GM12875 (cell line): ENCODE data around the gene TFB1M.
A peak's percentile ranks its signal among the peaks of the same experiment; 100 is the strongest.
"Not testable (repeated sequence)": the region's sequence is repeated elsewhere in the genome, so short reads cannot be mapped to it uniquely, and the experiment has no call there.

ENCODE experiments used
- H3K4me3 ChIP-seq: one replicate; pipeline ENCODE4 v1.5.1; 2011; ENCODE audit warnings: low read depth, low read length, control low read depth
- TF ChIP-seq, protein P1 (sequence below): IDR thresholded peaks from 2 replicates; pipeline ENCODE4 v1.5.1; 2011; ENCODE audit warnings: low read depth, mild to moderate bottlenecking, control low read depth, inconsistent platforms, low read length, moderate library complexity, borderline replicate concordance; ENCODE audit not compliant: insufficient read depth

TFB1M gene

DNA sequence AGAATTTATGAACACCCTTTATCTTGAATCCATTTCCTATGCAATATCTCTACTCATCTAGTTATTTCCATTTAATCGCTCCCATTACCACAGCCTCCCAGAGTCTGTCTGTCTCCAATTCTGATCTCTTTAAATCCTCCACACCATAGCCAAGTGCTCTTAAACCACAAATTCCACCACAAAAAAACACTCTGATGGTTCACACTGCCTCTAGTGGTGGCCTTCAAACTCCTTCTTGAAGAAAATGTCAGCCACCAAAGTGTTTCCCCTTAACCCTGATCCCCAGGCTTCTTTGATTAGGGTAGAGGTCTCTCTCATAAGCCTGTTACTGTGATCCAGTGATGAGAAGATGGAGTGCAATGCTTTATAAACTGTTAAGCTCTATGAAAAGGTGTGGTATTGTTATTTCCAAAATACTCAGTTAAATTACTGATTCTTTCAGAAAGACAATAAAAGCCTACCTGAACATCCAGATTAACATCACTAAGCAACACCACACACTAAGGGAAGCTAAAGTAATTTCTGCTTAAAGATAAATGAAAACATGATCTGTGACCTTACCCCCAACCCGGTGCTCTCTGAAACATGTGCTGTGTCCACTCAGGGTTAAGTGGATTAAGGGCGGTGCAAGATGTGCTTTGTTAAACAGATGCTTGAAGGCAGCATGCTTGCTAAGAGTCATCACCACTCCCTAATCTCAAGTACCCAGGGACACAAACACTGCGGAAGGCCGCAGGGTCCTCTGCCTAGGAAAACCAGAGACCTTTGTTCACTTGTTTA lies 46.0 kb downstream of the TFB1M start:
- TF ChIP-seq, protein P1, sequence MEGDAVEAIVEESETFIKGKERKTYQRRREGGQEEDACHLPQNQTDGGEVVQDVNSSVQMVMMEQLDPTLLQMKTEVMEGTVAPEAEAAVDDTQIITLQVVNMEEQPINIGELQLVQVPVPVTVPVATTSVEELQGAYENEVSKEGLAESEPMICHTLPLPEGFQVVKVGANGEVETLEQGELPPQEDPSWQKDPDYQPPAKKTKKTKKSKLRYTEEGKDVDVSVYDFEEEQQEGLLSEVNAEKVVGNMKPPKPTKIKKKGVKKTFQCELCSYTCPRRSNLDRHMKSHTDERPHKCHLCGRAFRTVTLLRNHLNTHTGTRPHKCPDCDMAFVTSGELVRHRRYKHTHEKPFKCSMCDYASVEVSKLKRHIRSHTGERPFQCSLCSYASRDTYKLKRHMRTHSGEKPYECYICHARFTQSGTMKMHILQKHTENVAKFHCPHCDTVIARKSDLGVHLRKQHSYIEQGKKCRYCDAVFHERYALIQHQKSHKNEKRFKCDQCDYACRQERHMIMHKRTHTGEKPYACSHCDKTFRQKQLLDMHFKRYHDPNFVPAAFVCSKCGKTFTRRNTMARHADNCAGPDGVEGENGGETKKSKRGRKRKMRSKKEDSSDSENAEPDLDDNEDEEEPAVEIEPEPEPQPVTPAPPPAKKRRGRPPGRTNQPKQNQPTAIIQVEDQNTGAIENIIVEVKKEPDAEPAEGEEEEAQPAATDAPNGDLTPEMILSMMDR: peak; percentile 47; the same call in 1 of the 2 replicates
- not testable (repeated sequence) for H3K4me3 ChIP-seq

DNA sequence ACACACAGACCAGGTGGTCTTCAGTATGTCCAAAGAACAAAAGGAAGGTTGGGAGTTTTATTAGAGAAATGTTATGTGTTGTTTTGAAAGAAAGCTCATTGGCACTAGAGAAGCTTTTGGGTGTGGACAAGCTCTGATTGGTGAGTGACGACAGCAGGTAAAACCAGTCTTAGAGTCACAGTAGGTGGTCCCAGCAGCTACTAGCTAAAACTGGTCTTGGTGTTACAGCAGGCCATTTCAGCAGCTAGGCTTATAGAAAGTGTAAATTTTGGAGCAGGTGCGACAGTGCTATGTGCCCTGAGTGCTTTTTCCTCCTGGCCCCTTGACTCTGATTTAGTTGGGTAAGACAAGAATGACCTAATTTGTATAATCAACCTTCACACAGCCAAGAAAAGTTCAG lies 46.9 kb downstream of the TFB1M start:
- H3K4me3 ChIP-seq: no peak overlapping the region
- TF ChIP-seq, protein P1: no peak

DNA sequence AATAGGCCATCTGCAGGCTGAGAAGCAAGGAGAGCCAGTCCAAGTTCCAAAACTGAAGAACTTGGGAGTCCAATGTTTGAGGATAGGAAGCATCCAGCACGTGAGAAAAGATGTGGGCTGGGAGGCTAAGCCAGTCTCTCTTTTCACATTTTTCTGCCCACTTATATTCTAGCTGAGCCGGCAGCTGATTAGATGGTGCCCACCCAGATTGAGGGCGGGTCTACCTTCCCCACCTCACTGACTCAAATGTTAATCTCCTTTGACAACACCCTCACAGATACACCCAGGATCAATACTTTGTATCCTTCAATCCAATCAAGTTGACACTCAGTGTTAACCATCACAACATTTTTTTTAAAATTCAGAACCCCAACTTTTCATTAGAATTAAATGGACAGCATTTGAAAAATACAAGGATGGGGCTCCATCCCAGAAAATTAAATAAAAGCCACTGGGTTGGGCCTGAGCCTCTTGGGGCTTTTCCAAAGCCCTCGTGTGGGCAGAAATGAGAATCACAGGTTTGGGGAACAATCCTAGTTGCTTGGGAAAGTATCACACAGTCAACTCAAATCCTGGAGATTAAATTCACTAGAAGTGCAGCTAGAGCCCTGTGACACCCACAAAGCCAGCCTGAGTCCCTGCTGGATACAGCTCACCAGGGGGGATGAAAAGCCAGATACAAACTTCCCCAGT lies 48.3 kb downstream of the TFB1M start:
- TF ChIP-seq, protein P1: no peak
- H3K4me3 ChIP-seq: no peak overlapping the region

DNA sequence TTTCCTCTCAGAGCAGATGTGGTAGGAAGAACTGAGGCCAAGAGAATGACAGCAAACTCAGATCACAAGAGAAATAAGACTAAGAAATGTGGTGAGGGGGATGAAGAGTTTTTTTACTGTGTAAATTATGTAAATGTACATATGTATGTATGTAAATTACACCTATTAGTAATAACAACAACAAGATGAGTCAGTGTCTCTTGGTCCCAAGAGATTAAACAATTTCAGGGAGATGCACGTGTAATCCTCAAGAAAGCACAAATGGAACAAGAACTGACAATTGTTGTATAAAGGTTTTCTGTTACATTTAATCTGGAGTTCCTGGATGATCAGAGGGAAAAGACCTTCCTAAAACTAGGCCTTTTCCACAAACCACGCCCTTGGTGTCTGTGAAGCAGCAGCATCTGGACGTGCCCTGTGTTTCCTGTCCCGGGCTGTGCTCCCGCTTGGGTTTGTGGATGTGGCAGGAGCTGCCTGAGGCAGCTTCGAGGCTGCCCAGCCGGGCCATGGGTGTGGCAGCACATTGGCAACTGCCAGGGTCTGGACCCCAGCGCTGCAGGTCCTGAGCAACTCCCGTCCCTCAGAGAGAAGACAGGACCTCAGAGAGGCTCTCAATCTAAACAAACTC lies 49.5 kb downstream of the TFB1M start:
- TF ChIP-seq, protein P1: no peak
- H3K4me3 ChIP-seq: no peak overlapping the region

DNA sequence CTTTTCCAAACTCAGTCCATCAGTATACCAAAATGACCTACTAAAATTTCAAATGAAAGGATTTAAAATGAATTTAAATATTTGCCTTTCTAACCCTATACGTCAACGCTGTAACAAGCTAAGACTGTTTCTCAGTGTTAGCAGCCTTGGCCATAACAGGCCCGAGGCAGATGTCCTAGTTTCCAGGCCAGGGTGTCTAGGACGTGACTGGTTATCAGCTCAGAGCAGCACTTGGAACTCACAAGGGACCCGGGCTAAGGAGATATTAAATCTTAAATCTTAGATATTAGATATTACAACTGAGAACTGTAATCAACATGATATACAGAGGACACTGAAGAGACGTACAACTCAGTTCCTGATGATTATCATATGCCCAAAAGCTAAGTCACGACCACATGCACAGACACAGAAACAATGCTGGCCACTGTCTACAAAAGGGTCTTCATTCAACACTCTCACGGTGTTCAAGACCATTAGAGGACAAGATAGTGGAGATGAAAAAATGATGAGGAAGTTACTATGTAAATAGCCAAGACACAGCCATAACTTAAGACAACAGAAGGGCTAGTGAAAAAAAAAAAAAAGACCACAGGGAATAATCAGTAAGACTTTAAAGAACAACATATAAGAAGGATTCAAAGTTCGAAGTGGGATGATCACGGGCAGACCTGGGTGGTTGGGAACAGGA lies 50.8 kb downstream of the TFB1M start, which contains the start of gene CLDN20:
Gene CLDN20 (plus strand): TSS at position 641 of the 691 bp plus-strand sequence. CDS start 11,707 bp downstream, outside the sequence.
- TF ChIP-seq, protein P1: no peak
- no peak within 1 kb of the TSS for H3K4me3 ChIP-seq

DNA sequence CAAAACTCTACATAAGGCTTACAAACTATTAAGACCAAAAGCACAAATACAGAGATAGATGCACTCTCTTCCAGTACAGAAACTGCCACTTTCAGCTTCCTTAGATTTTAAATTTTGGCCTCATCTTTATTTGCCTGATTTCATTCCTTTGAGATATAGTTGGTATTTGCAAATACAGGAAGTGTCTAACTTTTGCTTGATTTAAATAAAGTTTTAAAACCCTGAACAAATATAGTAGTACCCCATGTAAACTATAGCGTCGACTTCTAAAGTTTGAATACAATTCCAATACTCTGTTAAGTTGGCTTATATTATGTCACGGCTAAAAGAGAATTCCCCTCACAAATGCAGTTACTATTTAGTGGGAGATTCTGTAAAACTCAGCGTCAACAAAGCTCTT lies 51.6 kb downstream of the TFB1M start:
- H3K4me3 ChIP-seq: no peak overlapping the region
- TF ChIP-seq, protein P1: no peak
